ENCODE data around the gene MARCHF7.

DNA sequence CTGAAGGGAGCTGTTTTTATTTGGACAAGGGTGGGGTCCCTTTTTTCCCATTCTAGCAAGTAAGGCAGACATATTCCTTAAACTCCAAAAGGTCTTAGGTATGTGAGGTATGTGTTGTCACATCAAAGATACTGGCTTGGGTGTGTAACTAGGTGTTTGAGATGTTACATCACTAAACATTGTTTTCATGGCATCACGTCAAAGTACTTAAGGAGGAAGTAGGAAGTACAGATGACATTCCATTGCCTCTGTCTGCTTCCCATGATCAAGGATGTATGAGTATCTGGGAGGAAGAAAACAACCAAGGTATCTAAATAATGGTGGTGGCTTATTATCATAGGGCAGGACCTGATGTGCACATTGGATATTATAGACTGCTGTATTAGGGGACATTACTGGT, 46.4 kb downstream of the MARCHF7 start:
- TF ChIP-seq POLR2A (IDR thresholded peaks at IDR 0.05; ENCODE audit: extremely low read depth, insufficient read length): no peak
- TF ChIP-seq, protein P1, sequence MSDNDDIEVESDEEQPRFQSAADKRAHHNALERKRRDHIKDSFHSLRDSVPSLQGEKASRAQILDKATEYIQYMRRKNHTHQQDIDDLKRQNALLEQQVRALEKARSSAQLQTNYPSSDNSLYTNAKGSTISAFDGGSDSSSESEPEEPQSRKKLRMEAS (IDR thresholded peaks at IDR 0.05; ENCODE audit: low read depth, low read length): no peak
- TF ChIP-seq, protein P2, sequence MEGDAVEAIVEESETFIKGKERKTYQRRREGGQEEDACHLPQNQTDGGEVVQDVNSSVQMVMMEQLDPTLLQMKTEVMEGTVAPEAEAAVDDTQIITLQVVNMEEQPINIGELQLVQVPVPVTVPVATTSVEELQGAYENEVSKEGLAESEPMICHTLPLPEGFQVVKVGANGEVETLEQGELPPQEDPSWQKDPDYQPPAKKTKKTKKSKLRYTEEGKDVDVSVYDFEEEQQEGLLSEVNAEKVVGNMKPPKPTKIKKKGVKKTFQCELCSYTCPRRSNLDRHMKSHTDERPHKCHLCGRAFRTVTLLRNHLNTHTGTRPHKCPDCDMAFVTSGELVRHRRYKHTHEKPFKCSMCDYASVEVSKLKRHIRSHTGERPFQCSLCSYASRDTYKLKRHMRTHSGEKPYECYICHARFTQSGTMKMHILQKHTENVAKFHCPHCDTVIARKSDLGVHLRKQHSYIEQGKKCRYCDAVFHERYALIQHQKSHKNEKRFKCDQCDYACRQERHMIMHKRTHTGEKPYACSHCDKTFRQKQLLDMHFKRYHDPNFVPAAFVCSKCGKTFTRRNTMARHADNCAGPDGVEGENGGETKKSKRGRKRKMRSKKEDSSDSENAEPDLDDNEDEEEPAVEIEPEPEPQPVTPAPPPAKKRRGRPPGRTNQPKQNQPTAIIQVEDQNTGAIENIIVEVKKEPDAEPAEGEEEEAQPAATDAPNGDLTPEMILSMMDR (IDR thresholded peaks at IDR 0.05; ENCODE audit: low read depth, low read length): no peak

Measured in NB4 (cell line).